Bronchial epithelial cell (primary cell): ENCODE measurements around the gene ARHGAP42. TPM values are rescaled to one million over a fixed set of nuclear protein-coding genes. Genes with fewer than 3 reads are reported as not detected.
A peak's percentile ranks its signal among the peaks of the same experiment; 100 is the strongest.

Source experiments
- DNase-seq: peaks from one replicate; pipeline ENCODE4 v3.0.0-alpha.2; 2010; ENCODE audit warnings: low read depth
- FAIRE-seq: peaks from 2 replicates; lab custom pipeline; 2011; peaks lifted over from hg19 to GRCh38; lab: Jason Lieb, UNC
- H3K27me3 ChIP-seq: 2 replicates; pipeline ENCODE4 v1.5.1; 2011; ENCODE audit warnings: low read length; ENCODE audit not compliant: control insufficient read depth, insufficient read depth
- H3K36me3 ChIP-seq: 2 replicates; pipeline ENCODE4 v1.5.1; 2011; ENCODE audit warnings: low read length; ENCODE audit not compliant: control insufficient read depth, insufficient read depth
- H3K4me3 ChIP-seq: 2 replicates; pipeline ENCODE4 v1.5.1; 2011; ENCODE audit warnings: mild to moderate bottlenecking, low read depth, low read length, control low read depth
- total RNA-seq: library from RNA; depleted of rRNA; stranded (reverse); fragments of >200 nt; gene quantifications from 2 replicates; pipeline ENCODE4 v1.2.1, GENCODE V29; 2014
- TF ChIP-seq, protein P1 (sequence below): IDR thresholded peaks from 2 replicates; pipeline ENCODE4 v1.5.1; 2011; ENCODE audit warnings: mild to moderate bottlenecking, moderate library complexity, low read length, control low read depth, inconsistent platforms; ENCODE audit not compliant: insufficient read depth, severe bottlenecking

ARHGAP42 gene
- total RNA-seq, 1 donor from 2014 or later, result 5.3 TPM

GRCh38 chr11:101031713-101032112 lies 344.6 kb downstream of the ARHGAP42 start:
- Histone ChIP-seq H3K36me3 (no peaks in the 10 kb centered on the region), H3K4me3 (no peak overlapping the region), H3K27me3 (no peaks in the 10 kb centered on the region)
- no peak for FAIRE-seq
- DNase-seq, result no peak
- TF ChIP-seq, protein P1, sequence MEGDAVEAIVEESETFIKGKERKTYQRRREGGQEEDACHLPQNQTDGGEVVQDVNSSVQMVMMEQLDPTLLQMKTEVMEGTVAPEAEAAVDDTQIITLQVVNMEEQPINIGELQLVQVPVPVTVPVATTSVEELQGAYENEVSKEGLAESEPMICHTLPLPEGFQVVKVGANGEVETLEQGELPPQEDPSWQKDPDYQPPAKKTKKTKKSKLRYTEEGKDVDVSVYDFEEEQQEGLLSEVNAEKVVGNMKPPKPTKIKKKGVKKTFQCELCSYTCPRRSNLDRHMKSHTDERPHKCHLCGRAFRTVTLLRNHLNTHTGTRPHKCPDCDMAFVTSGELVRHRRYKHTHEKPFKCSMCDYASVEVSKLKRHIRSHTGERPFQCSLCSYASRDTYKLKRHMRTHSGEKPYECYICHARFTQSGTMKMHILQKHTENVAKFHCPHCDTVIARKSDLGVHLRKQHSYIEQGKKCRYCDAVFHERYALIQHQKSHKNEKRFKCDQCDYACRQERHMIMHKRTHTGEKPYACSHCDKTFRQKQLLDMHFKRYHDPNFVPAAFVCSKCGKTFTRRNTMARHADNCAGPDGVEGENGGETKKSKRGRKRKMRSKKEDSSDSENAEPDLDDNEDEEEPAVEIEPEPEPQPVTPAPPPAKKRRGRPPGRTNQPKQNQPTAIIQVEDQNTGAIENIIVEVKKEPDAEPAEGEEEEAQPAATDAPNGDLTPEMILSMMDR, result no peak

GRCh38 chr11:101032991-101033390 lies 345.9 kb downstream of the ARHGAP42 start:
- no peak for DNase-seq
- TF ChIP-seq, protein P1, result no peak
- Histone ChIP-seq H3K36me3 (no peaks in the 10 kb centered on the region), H3K27me3 (no peaks in the 10 kb centered on the region), H3K4me3 (no peak overlapping the region)
- no peak for FAIRE-seq

- Histone ChIP-seq H3K4me3 (no peak overlapping the region), H3K27me3 (no peaks in the 10 kb centered on the region), H3K36me3 (no peaks in the 10 kb centered on the region)
- no peak for FAIRE-seq
- TF ChIP-seq, protein P1, result no peak
- peak; percentile 18 for DNase-seq
These were observed 347.0 kb downstream of the ARHGAP42 start for GRCh38 chr11:101034076-101034475.

- TF ChIP-seq, protein P1, result no peak
- FAIRE-seq (no peak), DNase-seq (no peak)
- Histone ChIP-seq H3K4me3 (no peak overlapping the region), H3K27me3 (no peaks in the 10 kb centered on the region), H3K36me3 (no peaks in the 10 kb centered on the region)
These were observed 348.8 kb downstream of the ARHGAP42 start for GRCh38 chr11:101035872-101036271.
